ENCODE data around the gene EEFSEC.

Gene EEFSEC

DNA sequence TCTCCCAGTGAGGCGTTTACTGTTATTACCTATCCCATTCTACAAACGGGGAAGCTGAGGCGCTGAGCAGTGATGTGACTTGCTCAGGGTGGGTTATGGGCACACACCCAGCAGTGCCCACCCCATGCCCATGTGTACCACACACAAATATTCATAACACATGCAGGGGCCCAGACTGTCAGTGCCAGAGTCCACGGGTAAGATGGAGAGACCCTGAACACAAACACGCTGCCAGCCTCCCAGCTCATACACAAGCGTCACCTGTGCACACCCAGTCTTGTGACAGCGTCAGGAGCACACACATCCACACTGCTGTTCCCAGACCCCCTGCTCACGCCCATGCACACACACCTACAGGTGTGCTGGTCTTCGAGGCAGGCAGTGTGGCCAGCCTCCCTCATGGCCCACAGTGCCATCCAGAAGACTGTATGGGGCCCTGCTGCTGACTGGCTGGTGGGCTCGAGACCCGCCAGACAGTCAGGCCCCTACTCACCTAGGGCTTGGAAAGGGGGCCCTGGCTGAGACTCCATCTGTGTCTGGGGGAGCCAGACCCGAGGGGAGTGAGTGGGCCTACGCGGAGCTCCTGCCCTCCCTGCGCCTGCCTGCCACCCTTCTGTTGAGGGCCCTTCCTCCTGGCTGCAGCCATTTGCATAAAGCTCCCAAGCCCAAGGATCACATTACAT is 274.0 kb downstream of the EEFSEC start:
- no peak for DNase-seq (ENCODE audit: low spot score)

GRCh38 chr3:128427872-128428822 is 274.9 kb downstream of the EEFSEC start:
- no peak for DNase-seq (ENCODE audit: low spot score)

GRCh38 chr3:128429275-128429674 is 276.0 kb downstream of the EEFSEC start:
- no peak for DNase-seq (ENCODE audit: low spot score)

GRCh38 chr3:128429751-128430150 is 276.5 kb downstream of the EEFSEC start:
- no peak for DNase-seq (ENCODE audit: low spot score)

- no peak for DNase-seq (ENCODE audit: low spot score)
Observed at GRCh38 chr3:128430301-128430700, 277.0 kb downstream of the EEFSEC start.

DNA sequence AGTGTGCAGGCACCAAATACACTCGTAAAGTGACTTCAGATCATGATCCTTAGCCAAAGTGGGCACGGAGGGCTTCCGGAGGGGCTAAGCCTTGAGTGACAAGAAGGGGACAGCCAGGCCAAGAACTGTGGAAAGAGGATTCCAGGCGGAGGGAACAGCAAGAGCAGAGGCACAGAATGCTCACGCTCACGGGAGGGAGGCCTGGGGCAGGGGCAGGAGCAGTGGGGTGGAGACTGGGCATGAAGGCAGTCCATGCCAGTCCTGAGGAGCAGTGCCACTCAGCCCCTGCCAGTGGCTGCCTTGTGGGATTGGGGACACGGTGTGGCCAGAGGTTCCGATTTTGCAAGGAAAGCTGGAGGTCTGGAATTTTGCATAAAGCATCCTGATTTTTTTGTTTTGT is 277.4 kb downstream of the EEFSEC start:
- DNase-seq (ENCODE audit: low spot score): no peak

- DNase-seq (ENCODE audit: low spot score): no peak
Observed at GRCh38 chr3:128431803-128432300, 278.6 kb downstream of the EEFSEC start.

GRCh38 chr3:128432301-128432970 is 279.2 kb downstream of the EEFSEC start:
- no peak for DNase-seq (ENCODE audit: low spot score)

GRCh38 chr3:128432971-128433836 is 279.9 kb downstream of the EEFSEC start:
- DNase-seq (ENCODE audit: low spot score): peak; percentile 53

DNA sequence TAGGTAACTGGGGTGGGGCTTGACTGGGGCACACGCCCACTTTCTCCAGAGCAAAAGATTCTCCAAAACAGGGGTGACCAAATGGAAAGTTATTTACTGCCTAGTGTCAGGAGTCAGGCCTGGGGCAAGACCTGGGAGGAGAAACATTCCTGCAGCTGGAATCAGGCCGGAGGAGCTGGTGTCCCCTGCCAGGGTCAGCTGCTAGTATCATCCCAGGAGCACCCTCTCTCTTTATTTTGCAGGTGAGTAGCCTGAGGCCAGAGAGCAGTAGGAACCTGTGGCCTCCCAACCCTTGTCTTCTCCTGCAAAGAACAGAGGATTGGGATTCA is 280.5 kb downstream of the EEFSEC start:
- no peak for DNase-seq (ENCODE audit: low spot score)

GRCh38 chr3:128434524-128434923 is 281.2 kb downstream of the EEFSEC start:
- DNase-seq (ENCODE audit: low spot score): no peak

- DNase-seq (ENCODE audit: low spot score): no peak
Observed at GRCh38 chr3:128435058-128435457, 281.8 kb downstream of the EEFSEC start.

DNA sequence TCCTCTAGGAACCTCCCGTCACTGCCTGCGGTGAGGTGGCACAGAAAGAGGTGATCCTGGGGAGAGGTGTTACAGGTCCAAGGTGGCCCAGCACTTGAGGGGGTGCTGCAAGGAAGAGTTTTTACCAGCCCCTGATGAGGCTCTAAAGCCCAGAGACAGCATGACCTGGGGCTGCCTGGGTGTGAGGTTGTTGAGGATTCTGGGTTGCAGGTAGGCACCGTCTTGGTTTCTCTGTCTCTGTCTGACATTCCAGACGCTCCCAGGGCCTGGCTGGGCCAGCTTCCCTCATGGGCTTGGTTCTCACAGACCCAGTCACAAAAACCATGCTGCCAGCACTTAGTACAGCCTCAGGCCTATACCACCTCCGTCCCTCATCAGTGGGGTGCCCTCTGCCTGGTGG is 282.3 kb downstream of the EEFSEC start:
- no peak for DNase-seq (ENCODE audit: low spot score)

DNA sequence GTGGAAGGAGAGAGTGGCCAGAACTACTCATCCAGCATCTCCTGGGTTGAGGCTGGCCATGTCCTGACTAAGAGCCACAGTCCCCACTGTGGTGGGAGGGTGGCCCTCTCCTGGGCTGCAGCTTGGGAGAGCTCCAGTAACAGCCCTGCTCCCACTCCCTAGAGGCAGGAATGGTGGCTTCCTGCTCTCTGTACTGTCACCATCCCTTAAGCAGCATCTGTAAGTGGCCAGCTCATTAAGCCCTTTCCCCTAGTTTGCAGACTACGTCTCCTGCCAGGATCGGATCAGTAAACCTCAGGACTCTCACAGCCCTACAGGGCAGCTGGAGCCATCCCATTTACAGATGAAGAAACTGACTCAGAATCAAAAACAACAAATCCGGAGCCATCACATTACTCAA is 282.9 kb downstream of the EEFSEC start:
- DNase-seq (ENCODE audit: low spot score): no peak

- no peak for DNase-seq (ENCODE audit: low spot score)
Observed at GRCh38 chr3:128438488-128439072, 285.3 kb downstream of the EEFSEC start.

DNA sequence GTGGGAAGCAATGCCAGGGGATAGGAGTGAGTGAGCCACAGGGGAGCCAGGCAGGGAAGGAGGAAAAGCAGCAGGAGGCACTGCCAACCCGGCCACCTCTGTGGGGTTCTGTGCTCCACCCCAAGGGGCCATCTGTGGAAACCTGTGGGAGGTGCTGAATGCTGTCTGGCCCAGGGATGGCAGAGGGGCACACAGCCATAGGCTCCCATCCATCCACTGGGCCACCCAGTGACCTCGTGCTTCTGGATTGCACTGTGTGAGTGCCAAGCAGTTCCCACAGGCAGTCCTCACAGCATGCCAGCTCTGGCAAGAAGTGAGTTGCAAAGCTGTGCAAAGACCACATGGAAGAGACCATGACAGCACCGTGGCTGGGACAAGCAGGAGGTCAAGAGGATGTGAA is 285.9 kb downstream of the EEFSEC start:
- no peak for DNase-seq (ENCODE audit: low spot score)

GRCh38 chr3:128442070-128442469 is 288.8 kb downstream of the EEFSEC start:
- DNase-seq (ENCODE audit: low spot score): no peak

DNA sequence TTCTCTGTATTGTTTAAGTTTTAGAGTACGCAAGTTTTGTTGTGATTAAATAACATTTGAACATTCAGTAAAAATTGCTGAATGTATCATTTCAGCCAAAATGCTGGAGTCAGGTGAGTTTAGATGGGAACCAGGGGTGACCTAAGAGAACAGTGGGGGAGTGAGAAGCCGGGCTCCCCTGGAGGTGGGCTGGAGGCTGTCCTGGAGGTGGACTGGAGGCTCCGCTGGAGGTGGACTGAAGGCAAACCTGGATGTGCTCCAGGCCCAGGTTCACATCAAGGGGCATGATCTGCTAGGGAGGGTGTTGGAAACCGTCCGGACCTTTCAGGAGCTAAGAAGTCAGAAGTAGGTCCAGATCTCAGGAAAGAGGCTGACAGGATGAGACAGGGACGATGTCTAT is 289.7 kb downstream of the EEFSEC start:
- DNase-seq (ENCODE audit: low spot score): no peak

GRCh38 chr3:128443771-128444170 is 290.5 kb downstream of the EEFSEC start:
- no peak for DNase-seq (ENCODE audit: low spot score)

DNA sequence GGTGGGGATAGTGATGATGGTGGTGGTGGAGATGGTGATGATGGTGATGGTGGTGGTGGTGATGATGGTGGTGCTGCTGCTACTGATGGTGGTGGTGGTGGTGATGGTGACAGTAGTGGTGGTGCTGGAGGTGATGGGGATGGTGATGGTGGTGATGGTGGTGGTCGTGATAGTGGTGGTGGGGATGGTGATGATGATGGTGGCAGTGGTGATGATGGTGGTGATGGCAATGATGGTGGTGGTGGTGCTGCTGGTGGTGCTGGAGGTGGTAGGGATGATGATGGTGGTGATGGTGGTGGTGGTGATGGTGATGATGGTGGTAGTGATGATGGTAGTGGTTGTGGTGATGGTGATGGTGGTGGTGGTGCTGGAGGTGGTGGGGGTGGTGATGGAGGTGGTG is 292.1 kb downstream of the EEFSEC start:
- DNase-seq (ENCODE audit: low spot score): no peak

GRCh38 chr3:128446821-128447220 is 293.5 kb downstream of the EEFSEC start:
- no peak for DNase-seq (ENCODE audit: low spot score)
